GM10266 (cell line): ENCODE measurements around the gene MAU2.

Experiments used
- DNase-seq: peaks from one replicate; pipeline ENCODE4 v3.0.0; 2012; ENCODE audit errors: extremely low spot score
- CTCF ChIP-seq: IDR thresholded peaks from 2 replicates; pipeline ENCODE4 v1.5.1; 2012; ENCODE audit warnings: mild to moderate bottlenecking, low read depth; ENCODE audit not compliant: control insufficient read depth, insufficient read depth; ENCODE audit errors: missing control alignments

MAU2 gene

GRCh38 chr19:19338082-19338481 lies 17.5 kb downstream of the MAU2 start:
- no peak for DNase-seq

GRCh38 chr19:19341026-19341425 lies 20.4 kb downstream of the MAU2 start:
- no peak for DNase-seq
- TF ChIP-seq CTCF: no peak

More at GRCh38 chr19:19338082-19338481, 17.5 kb downstream of the MAU2 start:
- no peak for TF ChIP-seq CTCF

GRCh38 chr19:19342086-19343015 lies 21.7 kb downstream of the MAU2 start:
- peak; percentile 68 for TF ChIP-seq CTCF
- DNase-seq: peak; percentile 71

- DNase-seq: no peak
- TF ChIP-seq CTCF: no peak
Observed at GRCh38 chr19:19343016-19343362, 22.4 kb downstream of the MAU2 start.

GRCh38 chr19:19343762-19344161 lies 23.1 kb downstream of the MAU2 start:
- no peak for DNase-seq
- no peak for TF ChIP-seq CTCF

- no peak for TF ChIP-seq CTCF
Observed at GRCh38 chr19:19345232-19345631, 24.6 kb downstream of the MAU2 start.

GRCh38 chr19:19345970-19346369 lies 25.3 kb downstream of the MAU2 start:
- TF ChIP-seq CTCF: no peak
- no peak for DNase-seq

More at GRCh38 chr19:19345232-19345631, 24.6 kb downstream of the MAU2 start:
- no peak for DNase-seq
